GM13976 (cell line): ENCODE results near the gene TBX1.

Experiments
- DNase-seq: peaks from one replicate; pipeline ENCODE4 v3.0.0; 2012; ENCODE audit warnings: low spot score
- CTCF ChIP-seq: IDR thresholded peaks from 2 replicates; pipeline ENCODE4 v1.5.1; 2012; ENCODE audit warnings: borderline replicate concordance, mild to moderate bottlenecking; ENCODE audit not compliant: insufficient read depth; ENCODE audit errors: extremely low read depth, missing control alignments, control extremely low read depth
- in situ Hi-C: fragments of 300-500 bp; cut with MboI; formaldehyde crosslinking; loops from one replicate; pipeline ENCODE4 v1.12.0; 2022; ENCODE audit warnings: low sequenced_read_pairs, mixed read lengths, inconsistent platforms; ENCODE audit not compliant: unreplicated experiment

Gene TBX1

GRCh38 chr22:19779685-19780268 lies 19.2 kb downstream of the TBX1 start:
- in situ Hi-C loops, result no loop called here
- no peak for DNase-seq
- TF ChIP-seq CTCF, result no peak

DNA sequence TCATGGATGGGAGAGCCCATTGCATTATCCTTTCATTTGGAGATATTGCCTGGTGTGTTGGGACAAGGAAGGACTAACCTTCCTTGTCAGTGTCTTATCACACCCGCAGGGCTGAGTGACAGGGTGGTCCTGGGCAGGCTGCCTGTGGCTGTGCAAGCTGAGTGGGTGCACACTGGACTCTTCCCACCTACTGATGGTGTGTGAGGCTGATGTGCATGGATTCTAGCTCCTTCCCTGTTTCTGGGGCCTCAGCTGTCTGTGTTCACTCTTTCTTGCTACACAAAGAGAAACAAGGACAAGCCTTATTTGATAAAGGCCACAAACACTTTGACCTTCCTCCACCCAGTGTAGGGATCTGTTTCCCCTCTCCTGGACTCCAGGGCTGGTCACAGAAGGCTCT lies 22.0 kb downstream of the TBX1 start:
- no peak for DNase-seq
- no peak for TF ChIP-seq CTCF
- in situ Hi-C loops, result no loop called here

DNA sequence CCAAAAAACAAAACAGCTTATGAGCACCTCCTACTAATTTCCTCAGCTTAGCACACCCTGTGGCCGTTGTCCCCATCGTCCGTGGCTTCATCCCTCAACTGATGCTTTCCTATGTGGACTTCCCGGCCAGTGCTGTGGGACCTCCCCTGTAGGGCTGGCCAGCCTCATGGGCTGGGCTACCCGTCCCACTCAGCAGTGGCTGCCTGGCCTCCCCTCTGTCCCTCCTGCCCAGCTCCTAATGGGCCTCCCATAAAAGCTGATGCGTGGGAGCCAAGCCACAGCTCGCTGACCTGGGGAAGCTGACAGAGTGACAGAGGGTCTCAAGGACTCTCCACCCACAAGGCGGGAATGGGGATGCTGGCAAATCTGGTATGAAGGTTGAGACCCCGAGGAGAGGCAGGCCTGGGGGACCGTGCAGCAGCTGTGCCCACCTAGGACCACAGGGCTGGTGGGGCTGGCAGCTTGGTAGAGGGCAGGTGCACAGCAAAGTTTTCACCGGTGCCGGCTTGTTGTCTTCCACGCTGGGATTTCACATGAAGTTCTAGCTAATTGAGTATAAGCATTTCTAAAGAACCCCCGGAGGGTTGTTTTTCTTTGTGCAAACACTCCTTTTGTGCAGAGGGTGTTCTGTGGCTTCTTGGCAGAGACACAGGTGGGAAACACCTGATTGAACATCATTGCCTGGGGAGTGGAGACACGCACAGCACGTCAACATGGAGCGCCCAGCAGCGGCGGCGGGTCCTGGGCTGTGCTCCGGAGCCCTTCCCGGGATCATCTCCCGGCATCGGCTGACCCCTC lies 23.2 kb downstream of the TBX1 start:
- DNase-seq, result no peak
- in situ Hi-C loops, result no loop called here
- no peak for TF ChIP-seq CTCF

DNA sequence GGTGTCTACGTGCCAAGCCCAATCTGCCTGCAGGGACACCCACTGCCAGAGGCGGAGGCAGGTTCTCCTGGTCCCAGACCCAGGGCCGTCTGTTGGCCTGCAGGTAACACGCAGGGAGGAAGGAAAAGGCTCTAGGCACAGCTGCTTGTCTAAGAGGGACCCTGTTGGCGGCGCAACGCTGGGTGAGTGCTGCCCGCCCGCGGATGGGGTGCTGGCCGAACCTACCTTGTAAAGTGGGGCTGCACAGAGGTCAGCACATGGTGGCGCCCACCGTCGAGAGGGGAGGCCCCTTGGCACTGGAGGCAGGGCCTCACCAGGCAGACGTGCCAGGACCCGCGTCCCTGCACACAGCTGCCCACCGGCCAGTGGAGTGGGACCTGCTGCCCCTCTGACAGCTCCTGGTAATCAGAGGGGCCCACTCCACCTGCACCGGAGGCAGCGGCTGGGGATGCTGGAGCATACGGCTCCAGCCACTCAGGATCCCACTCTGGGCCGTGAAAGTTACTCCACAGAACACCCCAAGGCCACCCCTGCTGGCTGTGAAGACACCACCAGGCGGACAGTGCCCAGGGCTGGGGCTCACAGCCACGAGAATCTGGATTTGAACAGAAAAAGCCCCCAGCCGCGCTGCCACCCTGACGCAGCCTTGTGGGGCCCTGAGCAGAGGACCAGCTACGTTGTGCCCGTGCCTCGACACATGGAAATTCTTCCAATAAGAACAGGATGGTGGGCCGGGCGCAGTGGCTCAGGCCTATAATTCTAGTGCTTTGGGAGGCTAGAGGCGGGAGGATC lies 24.0 kb downstream of the TBX1 start:
- in situ Hi-C loops, result no loop called here
- no peak for TF ChIP-seq CTCF
- DNase-seq, result no peak

- in situ Hi-C loops, result no loop called here
- no peak for TF ChIP-seq CTCF
- no peak for DNase-seq
These were observed 25.1 kb downstream of the TBX1 start for GRCh38 chr22:19785461-19786263.

DNA sequence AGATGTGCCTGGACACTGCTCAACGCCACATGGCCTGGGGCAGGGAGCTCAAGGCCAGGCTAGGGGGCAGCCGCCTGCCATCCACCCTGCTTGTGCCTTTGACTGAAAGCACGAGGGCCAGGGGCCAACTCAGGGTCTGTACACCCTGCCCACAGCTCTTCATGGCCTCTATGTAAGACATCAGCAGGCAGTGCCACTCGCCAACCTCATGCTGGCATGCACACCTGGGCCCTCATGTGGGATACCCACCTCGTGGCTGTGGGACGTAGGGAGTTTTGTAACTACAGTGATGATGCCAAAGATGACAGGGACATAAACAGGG lies 25.6 kb downstream of the TBX1 start:
- TF ChIP-seq CTCF, result no peak
- in situ Hi-C loops, result no loop called here
- DNase-seq, result no peak
